Glutamatergic neuron (in vitro differentiated cells): ENCODE measurements around the gene MYO1D. TPM values are rescaled to one million over a fixed set of nuclear protein-coding genes. Genes with fewer than 3 reads are reported as not detected.

ENCODE experiments used
- DNase-seq: peaks from one replicate; pipeline ENCODE4 v3.0.0; 2022
- H3K27ac Mint-ChIP-seq: one replicate; pipeline ENCODE4 v1.8.0; 2020; ENCODE audit warnings: mild to moderate bottlenecking, mixed read lengths, inconsistent platforms; ENCODE audit not compliant: unreplicated experiment
- H3K27me3 Mint-ChIP-seq: one replicate; pipeline ENCODE4 v1.8.0; 2020; ENCODE audit warnings: mild to moderate bottlenecking, moderate library complexity, mixed read lengths, inconsistent platforms; ENCODE audit not compliant: unreplicated experiment
- H3K36me3 Mint-ChIP-seq: one replicate; pipeline ENCODE4 v1.8.0; 2020; ENCODE audit warnings: mild to moderate bottlenecking, mixed read lengths, inconsistent platforms; ENCODE audit not compliant: unreplicated experiment
- H3K4me1 Mint-ChIP-seq: one replicate; pipeline ENCODE4 v1.8.0; 2020; ENCODE audit warnings: mild to moderate bottlenecking, low read depth, mixed read lengths, inconsistent platforms; ENCODE audit not compliant: unreplicated experiment
- H3K4me3 Mint-ChIP-seq: one replicate; pipeline ENCODE4 v1.8.0; 2020; ENCODE audit warnings: mild to moderate bottlenecking, mixed read lengths, inconsistent platforms; ENCODE audit not compliant: unreplicated experiment
- H3K9me3 Mint-ChIP-seq: one replicate; pipeline ENCODE4 v1.8.0; 2020; ENCODE audit warnings: mild to moderate bottlenecking, moderate library complexity, mixed read lengths, inconsistent platforms; ENCODE audit not compliant: unreplicated experiment
- total RNA-seq: library from RNA; stranded (reverse); fragmentation: NEBNext Ultra II Directional; extraction: Animal tissue kit (Norgen Biotek cat#: 25700); gene quantifications from one replicate; pipeline ENCODE4 v1.2.1, GENCODE V29; 2021; ENCODE audit not compliant: unreplicated experiment
- TF ChIP-seq, protein P1 (sequence below): fragments of 200-600 bp; sonication (generic); IDR thresholded peaks from one replicate; pipeline ENCODE4 v1.5.0; 2021; ENCODE audit not compliant: partially characterized antibody, unreplicated experiment

MYO1D gene
- total RNA-seq, 1 donor from 2014 or later: 5.3 TPM

DNA sequence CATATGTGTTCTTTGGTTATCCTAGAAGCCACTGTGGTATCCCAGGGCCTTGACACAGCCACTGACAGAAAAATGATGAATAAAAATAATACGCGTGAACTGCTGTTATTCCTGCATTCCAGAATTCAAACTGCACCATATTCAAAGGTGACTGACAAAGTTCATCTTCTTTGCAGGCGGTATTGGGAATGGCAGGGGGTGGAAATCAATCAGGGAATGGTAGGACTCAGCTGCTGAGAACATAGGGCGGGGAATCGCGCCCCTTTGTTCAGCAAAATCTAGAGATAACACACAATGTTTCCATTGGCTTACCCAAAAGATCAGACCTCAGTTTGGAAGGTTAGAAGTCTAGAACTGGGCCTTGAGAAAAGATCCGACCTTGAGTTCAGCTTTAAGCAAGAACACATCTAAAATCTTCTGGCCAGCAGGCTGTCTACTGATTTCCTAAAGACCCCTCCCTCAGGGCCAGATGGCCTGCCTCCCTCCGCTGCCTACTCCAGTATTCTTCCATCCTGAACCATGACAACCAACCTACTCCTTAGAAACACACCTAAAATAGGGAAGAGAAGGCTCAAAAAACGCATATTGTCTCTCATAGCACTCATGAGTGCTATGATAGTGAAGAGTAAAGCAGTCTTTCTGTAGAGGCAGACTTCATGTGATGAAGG, 356.1 kb downstream of the MYO1D start:
- DNase-seq: no peak
- TF ChIP-seq, protein P1, sequence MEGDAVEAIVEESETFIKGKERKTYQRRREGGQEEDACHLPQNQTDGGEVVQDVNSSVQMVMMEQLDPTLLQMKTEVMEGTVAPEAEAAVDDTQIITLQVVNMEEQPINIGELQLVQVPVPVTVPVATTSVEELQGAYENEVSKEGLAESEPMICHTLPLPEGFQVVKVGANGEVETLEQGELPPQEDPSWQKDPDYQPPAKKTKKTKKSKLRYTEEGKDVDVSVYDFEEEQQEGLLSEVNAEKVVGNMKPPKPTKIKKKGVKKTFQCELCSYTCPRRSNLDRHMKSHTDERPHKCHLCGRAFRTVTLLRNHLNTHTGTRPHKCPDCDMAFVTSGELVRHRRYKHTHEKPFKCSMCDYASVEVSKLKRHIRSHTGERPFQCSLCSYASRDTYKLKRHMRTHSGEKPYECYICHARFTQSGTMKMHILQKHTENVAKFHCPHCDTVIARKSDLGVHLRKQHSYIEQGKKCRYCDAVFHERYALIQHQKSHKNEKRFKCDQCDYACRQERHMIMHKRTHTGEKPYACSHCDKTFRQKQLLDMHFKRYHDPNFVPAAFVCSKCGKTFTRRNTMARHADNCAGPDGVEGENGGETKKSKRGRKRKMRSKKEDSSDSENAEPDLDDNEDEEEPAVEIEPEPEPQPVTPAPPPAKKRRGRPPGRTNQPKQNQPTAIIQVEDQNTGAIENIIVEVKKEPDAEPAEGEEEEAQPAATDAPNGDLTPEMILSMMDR: no peak
- Mint-ChIP-seq H3K27me3 (peaks cover 11% of the 10 kb centered on the region), H3K27ac (peak overlapping the region; percentile 99), H3K9me3 (peaks cover 15% of the 10 kb centered on the region), H3K4me3 (peak overlapping the region; percentile 88), H3K36me3 (no peaks in the 10 kb centered on the region), H3K4me1 (peaks cover 43% of the 10 kb centered on the region)

DNA sequence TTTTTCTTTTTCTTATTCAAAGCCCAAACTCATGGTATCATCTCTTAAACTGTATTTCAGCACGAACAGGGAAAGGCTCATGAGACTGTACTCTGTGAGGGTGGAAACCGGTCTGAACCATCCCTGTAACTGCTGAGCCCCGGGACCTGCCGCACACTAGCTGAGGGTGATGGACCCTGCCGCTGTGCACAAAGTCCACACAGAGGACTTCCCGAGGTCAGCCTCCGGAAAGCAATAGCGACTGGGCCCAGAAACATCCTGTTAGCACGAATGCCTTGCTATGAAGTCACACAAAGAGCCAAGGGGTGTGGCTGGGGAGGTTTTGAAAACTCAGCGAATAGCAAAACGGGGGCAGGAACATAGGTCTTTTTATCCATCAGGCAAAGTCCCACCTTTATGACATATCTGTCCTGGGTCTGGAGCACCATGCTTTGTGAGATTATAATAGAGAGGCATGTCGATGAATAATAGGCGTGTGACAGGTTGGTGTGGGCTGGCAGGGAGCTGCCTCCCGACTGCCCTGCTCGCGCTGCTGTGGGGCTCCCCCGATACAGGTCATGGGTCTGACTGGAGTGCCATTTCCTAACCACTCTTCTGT, 356.7 kb downstream of the MYO1D start:
- TF ChIP-seq, protein P1: no peak
- peaks cover 46% of the 10 kb centered on the region for H3K4me1 Mint-ChIP-seq

DNA sequence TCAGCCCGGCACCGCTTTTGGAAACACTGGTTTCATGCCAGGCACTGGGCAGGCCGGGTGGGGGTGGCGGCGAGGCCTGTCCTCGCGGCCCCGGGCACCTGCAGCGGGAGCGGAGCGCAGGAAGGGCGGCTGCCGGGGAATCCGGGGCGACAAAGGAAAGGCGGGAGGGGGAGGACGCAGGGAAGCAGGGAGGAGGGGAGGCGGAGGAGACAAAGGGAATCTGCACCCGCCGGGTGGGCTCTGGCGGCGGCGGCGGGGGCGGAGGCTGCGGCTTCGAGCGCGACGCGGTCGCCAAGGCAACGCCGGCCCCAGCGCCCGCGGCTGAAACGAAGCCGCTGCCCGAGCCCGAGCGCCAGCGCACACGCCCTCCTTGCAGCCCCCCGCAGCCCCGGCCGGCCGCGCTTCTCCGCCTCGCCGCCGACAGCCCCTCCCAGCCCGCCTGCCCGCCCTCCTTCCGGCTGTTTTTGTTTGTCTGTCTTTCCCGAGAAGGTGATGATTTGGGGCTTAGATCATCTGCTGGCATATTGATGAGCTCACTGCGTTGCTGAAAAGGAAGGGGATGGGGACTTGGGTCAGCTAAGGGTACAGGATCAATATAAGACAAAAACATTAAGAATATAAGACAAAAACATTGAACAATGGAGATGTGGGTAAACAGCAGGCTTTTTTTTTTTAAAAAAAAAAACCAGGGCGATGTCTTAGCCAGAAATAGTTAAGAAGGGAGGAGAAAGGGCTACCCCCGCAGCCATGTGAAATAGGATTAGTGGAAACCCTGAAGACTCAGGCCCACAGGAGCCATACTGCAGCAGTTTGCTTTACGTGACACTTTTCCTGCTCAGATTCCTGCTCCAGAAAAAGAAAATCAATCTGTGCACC, 357.5 kb downstream of the MYO1D start:
- Mint-ChIP-seq H3K9me3 (peaks cover 15% of the 10 kb centered on the region), H3K4me3 (peak overlapping the region; percentile 88), H3K27ac (peak overlapping the region; percentile 99), H3K27me3 (peaks cover 10% of the 10 kb centered on the region), H3K36me3 (no peaks in the 10 kb centered on the region), H3K4me1 (peaks cover 45% of the 10 kb centered on the region)
- peak; percentile 91 for DNase-seq
- TF ChIP-seq, protein P1: no peak

More for the DNA sequence above, 356.7 kb downstream of the MYO1D start:
- peak overlapping the region; percentile 88 for H3K4me3 Mint-ChIP-seq
- H3K27ac Mint-ChIP-seq: peak overlapping the region; percentile 99
- DNase-seq: peak; percentile 60
- H3K9me3 Mint-ChIP-seq: peaks cover 15% of the 10 kb centered on the region
- no peaks in the 10 kb centered on the region for H3K36me3 Mint-ChIP-seq
- peaks cover 11% of the 10 kb centered on the region for H3K27me3 Mint-ChIP-seq

DNA sequence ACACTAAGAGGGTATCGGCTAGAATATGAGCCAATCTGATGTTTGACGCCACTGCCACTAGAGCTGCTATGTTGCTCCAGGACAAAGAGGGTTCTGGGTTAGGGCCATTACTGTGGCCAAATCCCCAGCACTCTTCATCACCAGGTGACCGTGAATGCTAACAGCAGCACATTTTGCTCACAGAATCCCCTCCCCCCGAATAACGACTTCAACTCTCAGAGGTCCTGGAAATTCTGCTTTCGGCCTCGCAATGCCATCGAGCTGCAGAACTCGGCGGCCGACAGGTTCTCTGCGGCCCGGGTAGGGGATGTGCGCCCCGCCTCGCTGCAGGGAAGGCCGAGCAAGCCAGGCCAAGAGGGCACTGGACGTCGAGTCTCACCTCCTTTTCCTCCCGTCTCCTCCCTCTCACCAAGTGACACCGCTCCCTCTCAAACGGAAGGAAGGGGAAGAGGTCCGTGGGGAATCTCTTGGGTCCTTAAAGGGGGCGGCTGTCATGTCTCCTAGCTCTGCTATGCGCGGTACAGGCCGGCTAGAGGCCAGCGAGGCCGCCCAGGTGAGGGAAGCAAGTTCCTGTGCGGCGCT, 358.2 kb downstream of the MYO1D start:
- Mint-ChIP-seq H3K4me3 (peak overlapping the region; percentile 80), H3K27me3 (peaks cover 10% of the 10 kb centered on the region), H3K36me3 (no peaks in the 10 kb centered on the region), H3K27ac (peak overlapping the region; percentile 98), H3K4me1 (peaks cover 45% of the 10 kb centered on the region), H3K9me3 (peaks cover 13% of the 10 kb centered on the region)
- peak; percentile 55 for DNase-seq
- TF ChIP-seq, protein P1: no peak
